GM21367 (cell line): Measurements from ENCODE around the gene NUDT19.
"Not testable (repeated sequence)": the region's sequence is repeated elsewhere in the genome, so short reads cannot be mapped to it uniquely, and the experiment has no call there.

Experiments used
- ATAC-seq: cut with Tn5 transposase; IDR thresholded peaks from one replicate; pipeline ENCODE4 v1.9.1; 2021; ENCODE audit not compliant: unreplicated experiment

NUDT19 gene

DNA sequence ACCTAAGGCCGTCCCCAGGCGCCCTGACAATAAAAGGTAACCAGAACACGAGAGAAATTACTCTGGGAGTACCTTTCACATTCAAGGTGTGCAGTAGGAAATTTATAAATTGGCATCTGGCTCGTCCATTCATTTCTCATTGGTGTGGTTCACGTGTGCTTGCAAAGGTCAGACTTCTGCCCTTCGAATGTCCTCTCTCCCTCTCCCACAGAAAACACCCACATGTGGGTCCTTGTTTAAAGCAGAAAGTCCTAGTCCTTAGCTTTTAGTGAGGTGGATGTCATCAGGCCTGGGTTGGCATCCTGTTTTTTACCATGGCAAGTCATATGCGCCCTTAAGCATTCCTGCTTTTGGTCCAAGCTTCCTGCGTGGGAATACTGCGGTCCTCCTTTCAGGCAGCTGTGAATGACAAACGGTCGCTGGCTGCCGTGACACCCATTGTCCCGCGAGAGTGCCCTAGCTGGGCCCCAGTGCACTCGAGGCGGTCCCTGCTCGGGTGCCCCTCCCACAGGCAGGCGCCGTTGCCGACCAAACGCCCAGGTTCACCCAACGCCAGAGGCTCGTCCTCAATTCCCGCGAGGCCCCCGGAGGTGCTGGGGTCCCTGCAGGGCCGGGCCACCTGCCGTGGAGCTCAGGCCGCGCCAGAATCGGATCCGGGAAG is at the start of gene NUDT19:
TSS of gene NUDT19 (plus strand) at position 531 of the 661 bp plus-strand sequence. CDS start 140 bp downstream, outside the sequence.
- ATAC-seq = peak; percentile 90

DNA sequence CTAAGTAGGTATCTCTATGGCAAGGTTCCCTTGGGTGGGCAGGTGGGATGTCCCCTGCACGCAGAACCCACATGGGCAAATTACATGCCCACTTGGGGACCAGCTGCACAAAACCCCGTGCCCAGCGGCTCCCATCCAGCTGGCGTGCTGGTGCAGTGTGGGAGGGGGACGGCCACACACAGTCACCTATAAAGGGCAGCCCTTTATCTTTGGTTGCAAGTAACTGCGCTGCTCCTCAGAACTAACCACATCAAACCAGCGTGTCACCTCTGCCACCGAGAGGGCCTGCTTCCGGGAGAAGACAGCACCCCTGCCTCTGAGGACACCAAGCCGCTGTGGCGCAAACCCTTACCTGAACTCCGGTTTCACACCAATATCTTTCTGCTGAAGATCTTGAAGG is 48.9 kb upstream of the NUDT19 start:
- ATAC-seq = no peak

DNA sequence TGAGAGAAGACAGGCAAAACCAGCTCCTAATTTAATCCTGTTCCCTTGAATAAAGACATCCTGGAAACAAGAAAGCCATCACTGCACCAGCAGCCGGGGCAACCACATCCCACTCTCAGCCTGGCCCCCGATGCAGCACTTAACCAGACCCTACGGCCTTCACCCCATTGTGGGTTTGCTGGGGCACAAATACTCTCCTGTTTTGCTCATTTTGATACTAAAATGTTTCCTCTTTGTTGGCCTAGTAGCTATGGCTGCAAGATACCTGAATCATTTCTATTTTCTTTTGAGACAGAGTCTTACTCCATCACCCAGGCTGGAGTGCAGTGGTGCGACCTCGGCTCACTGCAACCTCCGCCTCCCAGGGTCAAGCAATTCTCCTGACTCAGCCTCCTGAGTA is 45.1 kb upstream of the NUDT19 start:
- no peak for ATAC-seq

GRCh38 chr19:32647361-32647760 is 44.3 kb upstream of the NUDT19 start:
- no peak for ATAC-seq

- no peak for ATAC-seq
Measured at GRCh38 chr19:32649751-32650150, 41.9 kb upstream of the NUDT19 start.

DNA sequence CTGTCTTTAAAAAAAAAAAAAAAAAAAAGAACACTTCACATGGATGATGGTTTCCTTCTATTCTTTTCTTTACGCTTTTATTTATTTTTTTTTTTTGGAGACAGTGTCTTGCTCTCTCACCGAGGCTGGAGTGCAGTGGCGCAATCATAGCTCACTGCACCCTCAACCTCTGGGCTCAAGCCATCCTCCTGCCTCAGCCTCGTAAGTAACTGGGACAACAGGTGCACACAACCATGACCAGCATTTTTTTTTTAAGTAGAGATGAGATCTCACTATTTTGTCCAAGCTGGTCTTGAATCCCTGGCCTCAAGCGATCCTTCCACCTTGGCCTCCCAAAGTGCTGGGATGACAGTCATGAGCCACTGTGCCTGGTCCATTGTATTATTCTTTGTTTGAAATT is 41.0 kb upstream of the NUDT19 start:
- ATAC-seq = no peak

DNA sequence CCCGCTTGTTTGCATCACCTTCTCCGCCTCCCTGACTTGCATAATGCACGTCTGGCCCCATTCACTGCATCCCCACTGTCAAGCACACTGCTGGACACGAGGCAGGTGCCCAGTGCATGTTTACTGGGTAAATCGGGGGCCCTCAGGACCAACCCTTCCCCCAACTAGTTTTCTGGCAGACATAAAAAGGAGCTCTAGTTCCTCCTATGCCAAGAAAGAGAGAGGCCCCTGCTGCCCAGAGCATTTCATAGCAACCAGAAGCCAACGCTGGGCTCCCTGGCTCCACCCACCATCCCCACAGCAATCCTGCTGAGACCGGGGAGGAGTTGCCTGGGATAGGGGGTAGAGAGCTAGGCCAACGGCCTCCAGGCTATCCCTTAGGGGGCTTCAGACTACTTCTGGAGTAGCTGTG is 39.9 kb upstream of the NUDT19 start:
- no peak for ATAC-seq

DNA sequence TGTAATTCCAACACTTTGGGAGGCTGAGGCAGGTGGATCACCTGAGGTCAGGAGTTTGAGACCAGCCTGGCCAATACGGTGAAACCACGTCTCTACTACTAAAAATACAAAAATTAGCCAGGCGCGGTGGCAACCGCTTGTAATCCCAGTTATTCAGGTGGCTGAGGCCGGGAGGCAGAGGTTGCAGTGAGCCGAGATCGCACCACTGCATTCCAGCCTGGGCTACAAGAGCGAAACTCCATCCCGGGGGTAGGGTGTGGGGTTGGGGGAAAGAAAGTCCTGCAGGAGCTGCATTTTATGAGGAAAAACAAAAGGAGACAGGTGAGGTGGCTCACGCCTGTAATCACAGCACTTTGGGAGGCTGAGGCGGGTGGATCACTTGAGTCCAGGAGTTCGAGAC is 39.3 kb upstream of the NUDT19 start:
- ATAC-seq = not testable (repeated sequence)

DNA sequence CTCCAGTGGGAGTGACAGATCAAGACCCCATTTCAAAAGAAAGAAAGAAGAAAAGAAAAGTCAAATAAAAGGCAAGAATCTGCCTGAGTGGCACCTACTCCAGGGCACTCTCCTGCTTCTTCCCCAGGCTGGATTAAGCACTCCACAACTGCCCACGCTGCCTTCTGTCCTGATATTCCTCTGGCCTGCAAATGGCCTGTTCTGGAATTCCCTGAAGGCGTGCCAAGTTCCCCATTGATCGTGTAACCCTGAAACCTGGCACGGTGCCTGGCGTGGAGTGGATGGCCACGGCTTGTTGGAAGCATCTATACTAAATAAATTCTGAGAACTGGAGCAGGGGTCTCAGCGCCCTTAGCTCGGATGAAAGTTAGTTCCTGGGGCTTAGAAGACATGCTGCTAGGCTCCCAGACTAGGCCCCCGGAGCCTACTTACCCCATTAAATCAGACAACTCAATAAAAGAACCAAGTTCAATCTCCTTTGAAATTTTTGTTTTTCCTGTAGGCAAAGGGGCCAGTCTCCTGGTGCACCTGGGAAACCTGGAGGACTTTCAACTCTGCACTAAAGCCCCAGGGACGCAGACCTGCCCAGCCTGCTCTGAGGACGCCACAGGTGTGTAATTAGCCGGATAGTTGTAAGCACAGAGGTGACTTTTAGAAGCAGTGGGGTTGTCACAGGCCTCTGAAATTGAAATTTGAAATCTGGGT is 38.6 kb upstream of the NUDT19 start:
- no peak for ATAC-seq

DNA sequence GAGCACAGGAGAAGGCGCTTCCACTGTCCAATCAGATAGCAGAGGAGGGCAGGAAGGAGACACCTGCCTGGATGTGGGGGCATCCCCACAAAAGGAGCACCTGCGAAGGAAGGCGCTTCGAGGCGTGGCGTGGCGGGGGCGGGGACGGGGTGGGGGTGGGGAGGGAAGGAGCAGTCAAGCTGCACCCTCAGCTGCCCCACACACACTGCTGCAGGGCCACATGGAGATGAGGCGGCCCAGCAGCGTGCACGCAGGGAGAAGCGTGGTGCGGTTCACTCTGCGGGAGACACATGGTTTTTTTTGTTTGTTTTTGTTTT is 38.1 kb upstream of the NUDT19 start:
- ATAC-seq = no peak

GRCh38 chr19:32656379-32656778 is 35.2 kb upstream of the NUDT19 start:
- ATAC-seq = not testable (repeated sequence)

- no peak for ATAC-seq
Measured at GRCh38 chr19:32658075-32658474, 33.5 kb upstream of the NUDT19 start.

DNA sequence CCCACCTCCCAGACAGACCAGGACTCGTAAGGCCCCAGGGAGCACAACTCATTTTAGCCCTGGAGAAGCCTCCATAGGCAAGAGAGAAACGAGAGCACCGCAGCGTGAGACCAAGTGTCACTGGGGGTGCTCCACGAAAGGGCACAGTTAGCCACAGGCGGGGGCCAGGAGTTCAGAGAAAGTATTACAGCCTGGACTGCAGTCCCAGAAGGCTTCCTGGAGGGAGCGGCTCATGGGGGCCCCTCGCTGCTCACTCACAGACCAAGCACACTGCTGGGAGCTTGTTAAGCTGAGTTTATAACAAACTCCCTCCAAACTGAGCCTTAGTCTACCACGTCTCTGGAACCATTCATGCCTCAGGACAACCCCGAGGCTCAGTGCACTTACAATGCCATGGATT is 33.1 kb upstream of the NUDT19 start:
- ATAC-seq = no peak

DNA sequence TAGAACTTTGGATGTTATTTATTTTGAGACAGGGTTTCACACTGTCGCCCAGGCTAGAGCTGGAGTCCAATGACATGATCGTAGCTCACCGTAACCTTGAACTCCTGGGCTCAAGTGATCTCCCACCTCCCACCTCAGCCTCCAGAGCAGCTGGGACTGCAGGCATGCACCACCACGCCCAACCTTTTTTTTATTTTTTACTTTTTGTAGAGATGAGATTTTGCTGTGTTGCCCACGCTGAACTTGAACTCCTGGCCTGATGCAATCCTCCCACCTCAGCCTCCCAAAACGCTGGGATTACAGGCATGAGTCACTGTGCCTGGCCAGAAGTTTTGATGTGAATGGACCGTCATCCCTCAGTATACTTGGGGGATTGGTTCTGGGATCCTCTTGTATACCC is 30.3 kb upstream of the NUDT19 start:
- ATAC-seq = no peak

DNA sequence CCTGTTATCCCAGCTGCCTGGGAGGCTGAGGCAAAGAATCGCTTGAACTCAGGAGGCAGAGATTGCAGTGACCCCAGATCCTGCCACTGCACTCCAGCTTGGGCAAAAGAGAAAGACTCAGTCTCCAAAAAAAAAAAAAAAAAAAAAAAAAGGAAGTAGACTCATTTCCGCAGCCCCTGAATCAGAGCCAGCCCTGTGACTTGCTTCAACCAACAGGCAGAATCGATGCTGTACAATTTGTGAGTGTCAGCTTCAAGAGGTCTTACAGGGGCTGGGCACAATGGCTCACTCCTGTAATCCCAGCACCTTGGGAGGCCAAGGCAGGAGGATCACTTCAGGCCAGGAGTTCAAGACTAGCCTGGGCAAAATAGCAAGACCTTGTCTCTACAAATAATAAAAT is 29.4 kb upstream of the NUDT19 start:
- no peak for ATAC-seq

DNA sequence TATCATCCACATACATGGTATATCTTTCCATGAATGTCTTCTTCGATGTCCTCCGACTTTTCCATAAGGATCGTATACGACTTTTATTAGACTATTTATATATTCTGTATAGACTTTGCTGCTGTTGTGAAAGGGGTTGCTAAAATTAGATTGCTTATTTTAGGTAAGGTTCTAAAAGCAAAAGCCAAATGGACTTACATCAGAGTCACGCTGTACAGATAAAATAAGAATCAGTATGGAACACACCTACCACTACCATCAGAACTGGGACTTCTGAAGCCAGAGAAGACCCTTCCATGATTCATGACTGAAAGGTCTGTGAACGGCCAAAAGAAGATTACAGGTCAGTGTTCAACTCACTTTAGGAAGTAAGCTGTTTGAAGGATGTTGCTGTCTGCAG is 25.5 kb upstream of the NUDT19 start:
- no peak for ATAC-seq

DNA sequence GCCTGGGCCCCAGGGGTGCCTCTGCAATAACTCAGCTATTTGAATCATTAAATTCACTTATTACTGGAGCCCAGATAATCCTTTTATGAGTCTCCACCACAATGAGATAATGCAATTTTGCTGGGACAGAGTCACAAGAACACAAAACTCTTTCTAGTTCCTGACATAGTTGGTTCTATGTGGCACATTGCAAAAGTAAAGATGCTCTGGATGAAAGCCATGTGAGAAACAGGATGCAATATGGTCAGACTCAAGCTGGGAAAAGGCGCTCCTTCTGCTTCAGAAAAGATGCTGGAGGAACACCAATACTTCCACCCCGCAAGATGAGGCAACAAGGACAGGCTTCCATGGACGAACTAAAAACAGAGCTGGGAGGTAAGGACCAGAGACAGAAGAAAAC is 22.3 kb upstream of the NUDT19 start:
- no peak for ATAC-seq

DNA sequence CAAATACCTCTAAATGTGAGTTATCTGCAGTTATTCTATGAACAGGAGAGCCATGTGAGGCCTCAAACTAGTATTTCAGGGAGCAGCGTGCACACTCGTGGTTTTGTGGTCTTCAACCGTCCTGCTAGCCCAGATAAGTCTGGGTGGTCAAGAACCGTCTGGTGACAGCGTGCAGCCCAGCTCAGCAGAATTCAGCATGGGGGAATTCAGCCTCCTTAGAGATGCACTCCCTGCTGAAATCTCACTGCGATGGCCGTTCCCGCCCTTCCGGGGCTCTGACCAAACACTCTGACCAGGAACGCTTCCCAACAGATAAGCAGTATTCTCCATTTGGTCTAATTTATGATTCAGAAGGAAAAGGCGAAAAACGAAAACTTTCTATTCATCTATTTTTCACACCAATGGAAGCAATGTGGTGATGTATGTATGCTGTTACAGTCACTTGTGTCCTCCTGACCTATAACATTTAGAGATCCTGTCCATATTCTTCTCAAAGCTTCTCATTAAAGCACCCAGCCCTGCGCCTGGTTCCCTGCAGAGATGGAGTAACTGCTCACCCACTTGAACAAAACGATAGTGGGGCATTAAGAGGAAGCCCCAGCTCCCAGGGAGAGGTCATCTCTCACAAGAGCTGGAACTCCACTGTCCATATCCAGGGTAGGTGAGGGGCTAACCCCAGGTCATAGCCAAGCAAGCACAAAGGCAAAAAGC is 19.6 kb upstream of the NUDT19 start:
- ATAC-seq = no peak

DNA sequence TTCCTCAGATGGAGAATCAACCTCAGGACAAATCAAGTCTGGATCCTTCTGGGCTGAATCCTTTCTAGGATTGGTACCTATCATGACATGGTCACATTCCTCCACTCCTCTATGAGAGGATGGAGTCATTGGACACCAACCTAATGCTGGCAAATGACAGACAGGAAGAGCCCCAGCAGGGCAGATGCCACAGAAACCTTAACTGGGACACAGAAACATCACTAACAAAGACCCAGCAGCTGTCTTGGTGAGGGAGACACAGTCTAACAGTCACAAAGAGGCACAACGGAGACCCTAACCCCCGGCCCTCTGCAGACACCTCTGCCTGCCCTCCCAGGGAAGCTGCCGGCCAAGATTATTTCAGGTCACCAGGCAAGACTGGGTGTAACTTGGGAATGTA is 18.8 kb upstream of the NUDT19 start:
- ATAC-seq = no peak

- no peak for ATAC-seq
Measured at GRCh38 chr19:32673573-32673972, 18.0 kb upstream of the NUDT19 start.

DNA sequence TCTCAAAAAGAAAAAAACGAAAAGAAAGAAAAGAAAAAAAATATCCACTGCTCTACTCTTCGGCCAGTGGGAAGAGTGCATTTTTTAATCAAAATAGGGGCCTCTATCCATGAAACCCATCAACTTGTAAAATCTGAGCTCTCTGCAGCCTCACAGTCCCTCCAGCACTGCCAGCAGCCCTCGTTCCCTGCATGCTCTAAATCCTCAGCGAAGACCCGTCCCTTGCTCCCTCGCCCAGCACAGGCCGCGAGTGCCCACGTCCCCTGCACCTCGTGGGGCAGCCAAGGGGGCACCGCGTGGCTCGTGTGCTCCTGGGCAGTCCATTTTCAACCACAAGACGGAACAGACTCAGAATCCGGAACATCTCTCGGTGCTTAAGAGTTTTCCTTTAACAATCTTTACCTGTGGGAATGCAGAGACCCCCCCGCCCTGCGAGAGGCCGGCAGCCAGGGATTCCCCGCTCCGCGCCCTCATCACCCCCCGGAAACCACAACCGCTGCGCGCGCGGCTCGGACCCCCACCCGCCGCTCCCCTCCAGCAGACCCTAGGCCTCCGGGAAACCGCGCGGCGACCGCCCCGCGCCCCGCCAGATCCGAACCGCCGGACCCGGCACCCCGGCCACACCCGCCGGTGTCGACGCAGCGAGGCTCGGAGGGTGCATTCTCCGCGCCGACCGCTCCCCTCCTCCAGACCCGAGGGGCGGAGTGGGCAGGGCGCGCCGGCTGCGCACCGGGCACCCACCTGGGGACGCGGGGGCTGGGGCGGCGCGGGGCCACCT is 17.3 kb upstream of the NUDT19 start:
- ATAC-seq = no peak
